ENCODE data around the gene RRN3.
"Not testable (repeated sequence)": the region's sequence is repeated elsewhere in the genome, so short reads cannot be mapped to it uniquely, and the experiment has no call there.

Gene RRN3

DNA sequence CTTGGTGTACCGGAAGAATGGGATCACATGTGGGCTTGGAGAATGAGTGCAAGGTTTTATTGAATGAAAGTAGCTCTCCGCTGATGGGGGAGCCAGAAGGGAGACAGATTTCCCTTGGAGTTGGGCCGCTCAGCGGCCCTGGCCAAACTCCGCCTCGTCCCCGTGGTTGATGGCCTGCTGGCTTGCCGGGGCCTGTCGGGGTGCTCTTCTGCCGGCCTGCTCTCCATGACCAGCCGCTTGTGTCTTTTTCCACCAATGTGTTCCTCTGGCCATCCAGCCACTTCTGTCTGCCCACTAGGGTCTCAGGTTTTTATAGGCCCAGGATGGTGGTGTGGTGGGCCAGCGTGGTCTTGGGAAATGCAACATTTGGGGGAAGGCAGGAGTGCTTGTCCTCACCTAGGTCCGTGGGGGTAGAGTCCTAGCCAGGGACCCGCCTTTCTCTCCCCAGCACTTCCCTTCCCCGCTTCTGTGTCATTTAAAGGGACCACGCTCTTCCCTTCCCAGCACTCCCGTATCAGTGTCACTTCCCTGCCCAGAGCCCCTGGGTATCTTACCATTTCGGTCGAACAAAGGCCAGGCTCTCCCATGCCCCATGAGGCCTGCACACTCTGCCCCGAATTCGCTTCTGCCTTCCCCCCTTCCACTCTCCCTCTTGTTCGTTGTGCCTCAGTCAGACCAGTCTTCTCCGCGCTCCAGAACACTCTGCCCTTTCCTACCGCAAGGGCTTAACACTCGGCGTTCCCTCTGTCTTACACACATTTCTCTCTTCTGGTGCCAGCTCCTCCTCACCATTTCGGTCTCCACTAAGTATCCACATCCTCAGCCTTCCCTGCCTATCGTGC lies 66.3 kb downstream of the RRN3 start:
- DNase-seq (ENCODE audit: low spot score) = not testable (repeated sequence)

GRCh38 chr16:15027051-15027450 lies 67.0 kb downstream of the RRN3 start:
- not testable (repeated sequence) for DNase-seq (ENCODE audit: low spot score)

DNA sequence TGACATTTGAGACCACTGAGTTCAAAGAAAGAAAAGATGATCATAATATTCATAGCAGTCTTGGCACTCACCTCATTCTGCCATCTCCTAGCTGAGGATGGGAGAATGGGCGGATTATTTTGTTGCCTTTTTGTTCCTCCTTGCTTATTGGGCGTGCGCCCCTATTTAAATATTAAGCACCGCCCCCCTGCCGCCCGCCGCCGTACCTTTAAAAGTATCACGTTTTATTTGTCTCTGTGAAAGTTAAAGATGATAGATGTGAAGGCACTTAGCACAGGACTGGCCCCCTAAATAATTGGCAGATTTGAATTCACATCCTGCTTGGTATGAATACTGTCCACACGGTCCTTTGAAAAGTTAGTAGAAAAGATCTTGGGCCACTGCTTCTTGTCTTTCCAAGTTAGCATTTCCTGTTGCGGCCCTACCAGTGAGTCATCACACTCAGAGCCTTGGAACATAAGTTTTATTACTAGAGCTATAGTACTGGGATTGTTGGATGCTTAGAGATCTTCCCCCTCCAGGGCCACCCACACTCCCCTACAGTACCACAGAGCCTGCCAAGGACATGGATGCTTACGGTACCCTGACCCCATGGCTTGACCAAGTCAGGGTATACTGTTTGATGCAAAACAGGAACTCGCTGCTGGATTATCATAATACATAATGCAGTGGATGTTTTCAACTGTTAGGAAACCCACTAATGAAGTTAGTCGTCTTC lies 68.7 kb downstream of the RRN3 start:
- not testable (repeated sequence) for DNase-seq (ENCODE audit: low spot score)

DNA sequence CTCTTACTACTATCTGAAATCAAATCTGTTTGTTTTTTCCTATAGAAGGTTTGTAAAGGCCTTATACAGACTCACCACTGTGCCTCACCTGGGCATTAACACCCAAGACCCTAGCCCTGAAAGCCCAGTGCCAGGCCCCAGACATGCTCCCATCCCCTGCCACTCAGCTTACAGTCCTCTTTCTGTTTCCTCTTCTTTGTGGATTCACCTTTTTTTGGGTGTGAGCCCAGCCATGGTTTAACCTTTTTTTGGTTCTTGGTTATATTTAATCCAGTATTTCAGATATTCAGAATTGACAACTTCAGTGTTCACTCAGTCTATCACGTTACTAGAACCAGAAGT lies 69.2 kb downstream of the RRN3 start:
- not testable (repeated sequence) for DNase-seq (ENCODE audit: low spot score)

GRCh38 chr16:15023381-15024077 lies 70.5 kb downstream of the RRN3 start:
- not testable (repeated sequence) for DNase-seq (ENCODE audit: low spot score)

- DNase-seq (ENCODE audit: low spot score) = peak; percentile 61
Measured at GRCh38 chr16:15022194-15022593, 71.9 kb downstream of the RRN3 start.

GRCh38 chr16:15021429-15021828 lies 72.6 kb downstream of the RRN3 start:
- DNase-seq (ENCODE audit: low spot score) = not testable (repeated sequence)

DNA sequence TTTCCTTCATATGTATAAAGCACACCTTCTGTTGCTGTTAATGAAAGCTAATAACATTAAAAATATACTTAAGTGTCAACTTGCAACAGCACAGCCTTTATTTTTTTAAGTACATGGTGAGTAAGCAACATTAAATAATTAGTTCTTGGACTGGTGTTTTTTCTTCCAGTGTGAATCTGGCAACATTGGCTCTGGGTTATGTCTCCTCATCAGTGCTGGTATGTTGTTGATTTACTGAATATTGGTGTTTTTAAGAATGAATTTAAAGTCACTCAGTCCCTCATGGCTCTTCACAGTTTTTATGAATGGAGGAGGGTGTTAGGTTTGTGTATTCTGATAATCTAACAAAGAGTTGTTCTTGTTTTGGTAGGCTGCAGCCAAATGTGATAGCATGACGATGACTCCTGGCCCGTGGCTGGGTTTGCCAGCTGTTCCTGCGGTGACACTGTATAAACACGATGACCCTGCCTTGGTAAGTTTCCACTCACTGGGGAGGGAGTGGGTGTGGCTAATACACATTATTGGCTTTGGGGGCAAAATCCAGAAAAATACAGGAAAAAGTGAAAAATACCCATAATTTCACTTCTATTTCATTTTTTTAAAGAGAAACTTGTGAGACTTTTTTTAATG lies 77.0 kb downstream of the RRN3 start:
- DNase-seq (ENCODE audit: low spot score) = not testable (repeated sequence)

DNA sequence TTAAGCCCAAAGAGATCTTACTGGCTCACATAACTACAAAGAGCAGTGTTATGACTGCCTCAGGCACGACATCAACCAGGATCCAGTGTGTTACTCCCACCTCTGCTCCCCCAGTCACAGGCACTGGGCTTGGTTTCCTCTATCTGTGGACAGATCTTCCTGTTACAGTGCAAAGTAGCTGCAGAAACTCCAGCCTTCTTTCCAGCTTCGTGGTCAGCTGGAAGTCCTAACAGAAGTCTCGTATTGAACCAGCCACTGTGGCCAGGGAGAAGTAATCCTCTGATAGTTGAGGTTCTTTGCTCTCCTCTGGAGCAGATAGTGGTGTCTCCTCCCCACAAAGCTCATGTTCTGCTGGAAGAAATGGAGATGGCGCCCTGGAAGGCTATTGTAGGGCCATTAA lies 77.7 kb downstream of the RRN3 start:
- DNase-seq (ENCODE audit: low spot score) = not testable (repeated sequence)

DNA sequence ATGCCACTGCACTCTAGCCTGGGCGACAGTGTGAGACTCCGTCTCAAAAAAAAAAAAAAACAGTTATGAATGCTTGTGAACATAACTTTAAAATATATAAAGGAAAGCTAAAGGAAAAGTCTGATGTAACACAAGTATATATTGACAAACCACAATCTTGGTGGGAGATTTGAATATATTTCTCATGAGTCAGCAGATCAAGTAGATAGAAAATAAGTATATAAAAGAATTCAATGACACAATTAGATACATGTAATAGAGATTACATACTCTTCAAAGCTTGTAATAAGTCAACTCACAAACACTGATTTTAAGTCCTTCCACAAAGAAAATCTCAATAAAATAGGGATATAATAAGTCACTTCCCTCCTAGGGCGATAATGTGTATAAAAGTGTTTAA lies 78.4 kb downstream of the RRN3 start:
- not testable (repeated sequence) for DNase-seq (ENCODE audit: low spot score)

- not testable (repeated sequence) for DNase-seq (ENCODE audit: low spot score)
Measured at GRCh38 chr16:15012941-15013340, 81.1 kb downstream of the RRN3 start.
